NCI-H2196 (cell line): ENCODE results near the gene FAM180A.
A peak's percentile ranks its signal among the peaks of the same experiment; 100 is the strongest.
"Not testable (repeated sequence)": the region's sequence is repeated elsewhere in the genome, so short reads cannot be mapped to it uniquely, and the experiment has no call there.

Experiments used
- DNase-seq: peaks from one replicate; lab custom pipeline; 2025; ENCODE audit not compliant: unreplicated experiment; lab: John Stamatoyannopoulos, UW

The FAM180A gene

DNA sequence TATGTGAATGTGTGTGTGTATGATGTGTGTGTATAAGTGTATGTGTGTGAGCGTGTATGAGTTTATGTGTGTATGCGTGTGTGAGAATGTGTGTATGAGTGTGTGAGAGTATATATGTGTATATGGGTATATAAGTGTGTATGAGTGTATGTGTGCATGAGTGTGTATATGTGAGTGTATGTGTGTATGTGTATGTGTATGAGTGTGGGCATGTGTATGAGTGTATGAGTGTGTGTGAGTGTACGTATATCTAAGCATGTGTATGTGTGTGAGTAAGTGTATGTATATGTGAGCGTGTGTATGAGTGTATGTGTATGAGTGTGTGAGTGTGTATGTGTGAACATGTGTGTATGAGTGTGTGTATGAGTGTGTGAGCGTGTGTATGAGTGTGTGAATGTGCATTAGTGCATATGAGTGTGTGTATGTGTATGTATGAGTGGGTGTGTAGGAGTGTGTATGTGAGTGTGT, 33.5 kb downstream of the FAM180A start:
- no peak for DNase-seq

DNA sequence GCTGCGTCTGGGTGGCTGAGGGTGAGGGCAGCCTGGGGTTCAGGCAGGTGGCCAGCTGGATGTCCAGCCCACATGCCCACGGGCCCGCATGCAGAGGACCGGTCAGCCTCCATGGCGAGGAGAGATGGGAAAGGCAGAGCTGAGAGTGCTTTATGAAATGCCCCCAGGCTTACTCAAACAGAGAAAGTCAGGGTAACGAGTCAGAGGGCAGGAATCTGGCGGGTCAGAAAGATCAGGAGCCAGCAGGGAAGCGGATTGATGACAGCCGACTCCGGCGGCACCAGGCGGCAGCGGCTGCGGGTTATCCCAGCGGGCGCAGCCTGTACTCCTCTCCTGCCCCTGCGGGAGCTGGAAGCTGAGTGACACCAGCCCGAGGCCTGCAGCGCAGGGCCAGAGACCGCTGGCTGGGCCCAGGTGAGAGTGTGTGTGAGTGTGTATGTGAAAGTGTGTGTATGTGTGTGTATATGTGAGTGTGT, 34.0 kb downstream of the FAM180A start:
- no peak for DNase-seq

DNA sequence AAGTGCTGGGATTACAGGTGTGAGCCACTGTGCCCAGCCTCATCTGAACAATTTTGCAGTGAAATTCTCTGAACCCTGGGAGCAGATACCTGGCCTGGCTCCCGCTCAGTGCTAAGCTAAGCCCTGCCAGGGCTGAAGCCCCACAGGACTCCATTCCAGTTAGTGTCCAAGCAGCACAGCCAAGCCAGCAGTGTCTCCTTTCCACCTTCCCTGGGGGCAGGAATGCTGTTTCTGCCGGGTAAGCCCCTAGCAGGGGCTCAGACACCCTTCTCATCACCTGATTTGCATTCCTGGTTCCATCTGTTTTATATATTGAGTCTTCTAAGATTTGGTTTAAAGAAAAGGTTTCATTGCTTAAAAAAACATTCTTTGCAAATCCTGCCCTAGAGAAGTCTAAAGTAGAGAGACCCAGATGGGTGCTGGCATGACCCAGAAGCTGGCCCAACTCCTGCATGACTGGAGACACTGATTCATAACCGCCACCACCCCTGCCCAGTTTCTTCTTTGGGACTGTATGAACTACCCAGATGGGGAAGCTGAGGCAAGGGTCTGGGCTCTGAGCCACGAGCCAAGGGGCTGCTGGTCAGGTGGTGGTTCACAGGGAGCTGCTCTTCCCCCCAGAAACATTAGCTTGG, 34.7 kb downstream of the FAM180A start:
- no peak for DNase-seq

DNA sequence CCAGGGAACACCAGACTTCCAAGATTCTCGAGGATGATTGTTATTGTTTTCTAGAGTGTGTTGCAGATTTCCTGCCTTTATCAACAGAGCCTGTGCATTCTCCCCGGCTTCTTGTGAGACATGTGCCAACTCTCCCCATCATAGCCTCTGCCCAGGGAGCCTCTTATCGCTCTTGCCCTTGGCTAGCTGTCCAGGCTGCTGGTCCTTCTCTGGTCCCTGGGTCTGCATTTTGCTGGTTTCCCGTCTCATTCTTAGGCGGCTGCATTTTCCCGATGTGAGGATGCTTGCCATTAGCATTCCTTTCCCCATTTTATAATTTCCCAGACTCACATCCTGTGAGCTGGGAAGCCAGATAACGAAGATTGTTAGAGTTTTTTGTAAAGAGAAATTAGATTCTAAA, 35.8 kb downstream of the FAM180A start:
- DNase-seq = no peak

DNA sequence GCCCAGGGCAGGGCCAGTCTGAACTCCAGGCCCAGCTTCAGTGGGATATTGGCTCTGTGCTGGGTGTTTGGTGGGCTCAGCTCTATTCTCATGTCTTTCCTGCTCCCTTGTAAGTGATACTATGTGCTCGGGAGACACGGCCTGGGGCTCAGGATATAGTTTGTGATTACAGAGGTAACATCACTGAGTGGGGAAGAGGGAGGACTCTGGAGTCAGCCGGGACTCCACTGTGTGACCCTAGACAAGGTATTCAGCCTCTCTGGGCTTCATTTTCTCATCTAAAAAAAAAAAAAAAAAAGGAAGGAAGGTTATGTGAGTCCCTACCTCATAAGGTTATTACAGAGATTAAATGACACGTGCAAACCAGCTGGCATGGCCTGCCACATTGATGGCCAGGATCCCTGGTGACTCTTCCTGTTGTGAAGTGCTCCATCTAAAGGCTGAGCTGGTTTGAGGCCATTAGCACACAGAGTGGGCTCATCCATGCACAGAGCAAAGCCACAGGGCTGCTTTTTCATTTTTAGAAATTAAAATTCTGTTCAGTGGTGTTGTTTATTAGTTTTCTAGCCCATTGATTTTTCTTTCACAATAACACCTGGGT, 36.3 kb downstream of the FAM180A start:
- DNase-seq = peak; percentile 10

DNA sequence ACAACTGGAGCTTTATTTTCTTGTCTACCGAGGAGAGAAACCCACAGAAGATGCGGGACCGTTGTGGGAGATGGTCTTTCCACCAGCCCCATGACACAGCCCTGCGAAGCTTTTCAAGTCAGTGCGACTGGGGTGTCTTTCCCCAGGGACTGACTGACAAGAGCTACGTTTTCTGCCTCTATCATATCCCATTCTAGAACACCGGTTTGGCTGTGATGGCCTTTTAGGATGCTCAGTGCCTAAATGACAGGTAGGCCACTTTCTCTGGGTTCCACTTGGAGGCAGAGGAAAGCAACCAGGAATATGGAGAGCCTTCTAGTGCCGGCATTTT, 37.5 kb downstream of the FAM180A start:
- DNase-seq = no peak

DNA sequence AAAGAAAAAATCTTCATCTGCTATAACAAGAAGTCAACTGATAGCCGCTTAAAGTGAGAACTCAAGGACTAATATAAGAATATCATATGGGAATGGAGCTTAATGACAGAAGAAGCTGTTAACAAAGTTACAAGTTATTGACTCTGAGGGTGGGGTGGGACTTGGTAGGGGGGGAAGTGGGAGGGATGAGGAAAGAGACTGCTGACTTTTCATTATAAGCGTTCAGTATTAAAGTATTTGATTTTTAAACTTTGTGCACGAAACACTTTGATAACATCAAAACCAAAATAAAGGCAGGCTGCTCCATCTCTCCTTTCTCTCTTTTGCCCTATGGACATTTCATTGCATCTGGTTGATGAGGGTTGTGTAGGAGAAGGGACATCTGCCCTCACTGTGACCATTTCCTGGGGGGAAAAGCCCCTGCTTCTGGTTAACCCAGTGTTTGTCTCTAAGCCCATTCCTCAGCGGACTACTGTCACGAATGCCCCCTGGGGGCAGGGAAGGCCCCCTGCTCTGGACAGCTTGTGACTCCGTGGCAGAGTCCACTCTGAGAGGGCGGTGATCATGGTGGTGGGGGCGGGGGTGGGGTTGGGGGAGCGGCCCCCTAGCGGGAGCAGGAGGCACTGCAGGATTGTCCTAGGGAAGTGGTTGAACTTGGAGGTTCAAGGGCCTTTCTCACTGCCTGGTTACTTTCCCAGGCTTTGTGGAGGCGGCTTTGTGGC, 38.0 kb downstream of the FAM180A start:
- no peak for DNase-seq

DNA sequence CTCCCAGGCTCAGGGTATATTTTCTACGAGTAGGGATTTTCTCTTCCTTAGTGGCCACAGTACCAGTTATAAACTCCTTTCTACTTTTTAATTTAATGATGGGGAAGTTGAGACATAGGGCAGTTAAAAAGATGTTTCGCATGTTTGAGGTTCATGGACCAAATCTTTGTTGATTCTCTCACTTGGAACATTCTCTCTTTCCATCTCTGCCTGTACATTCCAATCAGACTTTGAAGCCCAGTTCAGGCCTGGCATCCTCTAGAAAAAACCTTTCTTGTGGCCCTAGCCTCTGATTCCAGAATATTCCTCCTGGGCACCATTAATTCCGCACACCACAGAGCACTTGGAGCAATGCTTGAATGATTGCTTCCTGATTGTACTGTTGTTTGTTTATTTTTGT, 39.1 kb downstream of the FAM180A start:
- DNase-seq = no peak

DNA sequence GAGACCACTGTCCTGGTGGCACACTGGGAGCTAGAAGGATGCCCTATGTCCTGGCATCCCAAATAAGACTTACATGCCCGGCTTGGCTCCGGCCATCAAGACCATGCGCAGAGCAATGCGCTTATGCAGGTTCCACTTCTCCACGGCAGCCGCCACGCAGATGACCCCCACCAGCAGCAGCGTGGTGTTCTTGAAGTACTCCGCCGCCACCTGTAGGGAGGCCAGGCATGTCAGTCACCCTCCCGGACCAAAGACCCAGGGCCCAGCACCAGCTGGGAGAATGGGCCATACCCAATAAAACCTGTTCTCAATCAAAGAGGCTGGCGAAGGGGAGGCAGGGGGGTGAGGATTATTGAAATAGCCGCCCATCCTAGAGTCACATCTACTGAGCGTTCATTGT, 40.6 kb downstream of the FAM180A start:
- DNase-seq = no peak

DNA sequence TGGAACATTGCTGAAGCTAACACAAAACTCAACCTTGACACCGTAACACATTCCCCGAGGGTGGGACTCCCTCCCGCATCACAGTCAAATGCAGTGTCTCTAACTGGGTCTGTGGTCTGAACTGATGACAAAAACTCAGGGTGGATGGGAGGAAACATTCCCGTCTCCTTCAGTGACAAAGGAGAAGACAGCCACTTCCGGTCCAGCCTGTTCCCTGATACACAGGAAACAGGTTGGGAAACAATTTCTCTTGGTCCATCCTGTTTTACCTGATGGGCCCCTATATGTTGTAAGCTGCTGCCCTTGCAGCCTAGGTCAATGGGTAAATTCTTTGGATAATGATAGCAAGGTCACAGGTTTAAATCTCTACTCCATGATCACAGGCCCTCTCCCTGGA, 41.0 kb downstream of the FAM180A start:
- DNase-seq = no peak

DNA sequence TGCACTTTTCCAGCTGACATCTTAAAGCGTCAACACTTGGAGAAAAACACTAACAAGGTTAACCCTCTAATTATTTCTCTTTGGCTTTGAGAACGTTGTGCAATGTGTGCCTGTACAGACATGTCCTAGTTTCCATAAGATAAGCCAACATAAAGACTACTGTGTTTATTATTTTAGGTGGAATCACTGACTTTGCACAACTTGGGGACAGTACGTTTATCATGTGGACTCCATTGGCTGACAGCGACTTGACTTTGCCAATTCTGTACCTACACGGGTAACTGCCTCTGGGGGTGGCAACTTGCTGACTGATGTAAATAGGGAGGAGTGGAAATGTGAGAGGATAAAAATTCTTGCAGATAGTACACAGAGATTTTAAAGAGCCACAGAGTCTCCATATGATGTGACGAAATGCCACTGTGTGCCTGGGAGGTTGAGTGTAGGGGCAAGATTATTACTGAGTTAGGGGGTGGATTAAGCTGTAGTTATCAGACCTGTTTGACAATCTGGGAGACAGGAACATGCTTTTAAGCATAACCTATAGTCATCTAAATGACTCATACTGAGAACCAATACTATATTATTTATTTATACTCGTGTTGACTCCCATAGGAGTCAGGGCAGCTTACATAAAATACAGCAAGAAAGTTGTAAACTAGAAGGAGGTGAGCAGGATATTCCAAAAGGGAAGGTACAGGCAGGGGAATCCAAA, 41.6 kb downstream of the FAM180A start:
- no peak for DNase-seq

DNA sequence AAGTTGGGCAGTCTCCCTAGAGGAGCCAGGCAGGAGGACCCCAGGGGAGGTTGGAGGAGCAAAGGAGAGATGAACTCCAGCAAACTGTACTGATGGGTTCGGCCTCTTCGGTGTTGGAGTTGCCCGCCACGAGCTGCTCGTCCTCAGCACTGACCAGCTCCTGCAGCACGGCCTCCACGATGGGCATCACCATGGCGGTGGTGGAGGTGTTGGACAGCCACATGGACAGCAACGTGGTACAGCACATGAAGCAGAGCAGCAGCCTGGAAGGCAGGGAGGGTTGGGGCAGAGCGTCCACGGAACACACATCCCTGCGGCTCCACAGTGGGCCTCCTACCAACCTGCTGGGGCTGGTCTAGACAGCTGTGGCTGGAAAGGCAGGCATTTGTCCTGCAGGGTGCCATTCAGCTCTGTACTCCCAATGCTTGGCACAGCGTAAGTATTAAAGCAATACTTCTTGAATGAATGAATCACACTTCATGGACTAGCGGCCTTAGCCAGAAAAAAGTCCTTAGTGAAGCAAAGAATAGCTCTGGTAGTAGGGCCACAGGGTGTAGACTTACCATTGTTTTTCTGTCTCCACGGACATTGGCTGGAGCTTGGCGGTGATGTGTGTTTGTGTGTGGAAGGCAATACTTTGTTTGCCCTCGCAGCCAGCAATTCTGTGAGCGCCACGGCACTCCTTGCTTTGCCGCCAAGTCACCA, 42.4 kb downstream of the FAM180A start:
- DNase-seq = no peak

DNA sequence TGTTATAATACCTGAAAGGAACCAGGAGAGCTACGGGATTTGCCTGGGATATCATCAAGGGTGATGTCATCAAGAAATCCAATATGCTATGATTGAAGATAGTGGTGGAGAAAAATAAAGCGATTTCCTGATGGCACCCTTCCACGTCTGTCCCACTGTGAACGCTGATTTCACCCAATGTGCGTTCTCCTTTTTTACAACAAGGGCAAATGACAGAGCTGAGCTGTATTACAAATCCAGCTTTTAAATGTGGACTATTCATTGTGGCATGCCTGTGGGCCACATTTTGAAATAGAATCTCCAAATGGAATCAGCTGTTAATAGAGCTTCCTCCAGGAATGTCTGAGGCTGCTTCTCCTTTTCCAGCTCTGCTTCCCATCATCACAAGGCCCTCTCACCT, 43.9 kb downstream of the FAM180A start:
- peak; percentile 67 for DNase-seq

DNA sequence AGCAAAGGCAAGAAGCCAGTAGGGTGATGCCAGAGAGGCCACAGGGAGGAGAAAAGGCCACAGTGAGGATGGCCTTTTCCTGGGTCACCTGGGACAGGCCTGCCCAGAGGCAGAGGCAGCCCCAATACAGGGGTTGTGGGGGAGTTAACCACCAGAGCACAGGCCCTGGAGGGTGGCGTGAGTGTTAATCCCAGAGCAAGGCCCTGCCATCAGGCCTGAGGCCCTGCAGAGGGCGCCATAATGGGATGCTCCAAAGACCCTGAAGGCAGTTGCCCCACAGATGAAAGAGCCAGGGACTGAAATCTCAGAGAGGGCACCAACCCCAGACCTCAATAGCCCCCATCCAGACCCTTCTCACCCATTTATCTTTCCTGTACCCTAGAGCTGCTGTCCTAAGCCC, 44.5 kb downstream of the FAM180A start:
- no peak for DNase-seq

DNA sequence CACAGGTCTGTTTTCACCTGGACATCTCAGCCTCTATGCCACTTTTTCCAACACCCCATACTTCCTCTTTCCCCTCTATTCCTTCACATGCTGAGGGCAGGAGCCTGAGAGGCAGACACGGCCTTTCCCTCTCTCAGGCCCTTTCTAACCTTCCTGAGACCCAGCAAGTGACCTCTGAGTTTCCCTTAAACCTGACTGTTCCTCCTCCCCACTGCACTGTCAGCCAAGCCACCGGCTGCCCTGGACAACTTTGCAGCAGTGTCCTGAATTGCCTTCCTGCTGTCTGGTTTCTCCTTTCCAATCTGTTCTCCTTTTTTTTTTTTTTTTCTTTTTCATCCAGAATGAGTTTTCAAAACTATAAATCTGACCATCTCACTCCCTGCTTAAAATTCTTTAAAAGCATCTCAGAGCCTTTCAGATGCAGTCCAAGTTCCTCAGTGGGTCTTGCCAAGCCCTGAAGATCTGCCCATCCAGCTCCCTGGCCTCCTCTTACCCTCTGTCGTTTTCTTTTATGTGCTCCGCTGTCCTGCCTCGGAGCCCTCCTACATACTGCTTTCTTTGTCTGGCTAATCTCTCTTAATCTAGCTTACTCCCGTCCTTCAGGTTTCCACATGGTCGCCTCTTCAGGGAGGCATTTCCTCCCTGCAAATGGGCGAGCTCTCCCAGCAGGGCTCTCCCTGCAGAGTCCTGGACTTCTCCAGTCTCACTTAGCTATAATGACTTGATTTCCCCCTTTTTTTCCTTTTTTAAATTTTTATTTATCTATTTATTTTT, 51.1 kb downstream of the FAM180A start:
- no peak for DNase-seq

DNA sequence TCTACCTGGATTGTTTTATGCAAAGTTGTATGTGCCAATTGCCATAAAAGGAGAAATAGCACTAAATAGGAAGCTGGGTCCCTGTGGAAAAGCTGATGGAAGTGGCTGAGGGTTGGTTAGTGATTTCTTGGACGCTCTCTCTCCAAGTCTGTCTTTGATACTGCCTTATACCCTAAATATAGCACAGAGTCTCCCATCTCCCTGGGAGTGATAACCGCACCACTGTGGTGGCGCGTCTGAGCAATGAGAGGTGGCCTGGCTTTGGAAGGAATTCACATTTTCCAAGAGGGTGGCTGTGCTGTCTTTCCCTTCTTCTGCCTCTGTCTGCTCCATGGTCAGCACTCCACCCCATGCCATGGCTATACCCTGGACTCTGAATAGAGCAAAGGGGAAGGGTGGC, 55.1 kb downstream of the FAM180A start:
- DNase-seq = no peak

DNA sequence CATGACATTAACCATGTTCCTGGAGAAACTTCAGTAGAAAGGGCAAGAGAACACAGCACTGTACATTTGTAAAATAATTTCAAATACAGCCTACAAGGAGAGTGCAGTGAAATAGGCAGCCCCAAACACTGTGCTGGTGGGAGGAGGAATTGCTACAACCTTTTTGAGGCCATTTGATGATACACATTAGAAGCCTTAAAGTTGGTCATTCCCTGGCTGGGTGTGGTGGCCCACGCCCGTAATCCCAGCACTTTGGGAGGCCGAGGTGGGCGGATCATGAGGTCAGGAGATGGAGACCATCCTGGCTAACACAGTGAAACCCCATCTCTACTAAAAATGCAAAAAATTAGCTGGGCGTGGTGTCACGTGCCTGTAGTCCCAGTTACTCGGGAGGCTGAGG, 56.0 kb downstream of the FAM180A start:
- DNase-seq = not testable (repeated sequence)

DNA sequence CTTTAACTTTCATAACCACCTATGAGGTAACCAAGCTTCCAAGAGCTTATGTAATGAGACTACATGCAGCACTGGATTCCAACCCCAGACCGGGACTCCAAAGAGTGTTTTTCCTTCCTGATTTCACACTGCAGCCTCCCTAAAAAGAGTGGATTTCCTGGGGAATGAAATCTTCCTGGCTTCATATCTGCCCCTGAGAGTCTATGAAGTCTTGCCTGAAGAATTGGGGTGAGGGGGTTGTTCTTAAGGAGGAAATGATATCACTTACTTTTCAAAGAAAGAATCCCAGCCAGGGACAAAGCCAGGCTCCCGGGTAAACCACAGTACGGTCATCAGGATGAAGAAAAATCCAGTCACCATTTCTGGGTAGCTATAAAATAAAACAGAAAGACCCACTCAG, 56.6 kb downstream of the FAM180A start:
- DNase-seq = no peak

DNA sequence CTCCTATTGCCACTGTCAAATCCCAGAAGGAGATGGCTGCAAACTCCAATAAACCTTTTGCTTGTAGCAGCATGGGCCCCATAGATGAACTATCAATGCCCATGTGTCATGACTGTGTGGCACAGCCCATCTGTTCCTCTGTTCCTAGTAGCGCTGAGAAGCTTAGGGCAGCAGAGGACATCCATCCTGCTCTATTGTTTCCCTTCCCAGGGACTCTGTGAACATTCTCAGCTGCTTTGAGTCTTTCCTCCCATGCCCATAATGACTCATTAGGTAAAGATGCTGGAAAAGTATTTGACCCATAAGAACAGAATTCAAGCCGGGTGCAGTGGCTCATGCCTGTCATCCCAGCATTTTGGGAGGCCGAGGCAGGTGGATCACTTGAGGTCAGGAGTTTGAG, 58.0 kb downstream of the FAM180A start:
- DNase-seq = no peak

DNA sequence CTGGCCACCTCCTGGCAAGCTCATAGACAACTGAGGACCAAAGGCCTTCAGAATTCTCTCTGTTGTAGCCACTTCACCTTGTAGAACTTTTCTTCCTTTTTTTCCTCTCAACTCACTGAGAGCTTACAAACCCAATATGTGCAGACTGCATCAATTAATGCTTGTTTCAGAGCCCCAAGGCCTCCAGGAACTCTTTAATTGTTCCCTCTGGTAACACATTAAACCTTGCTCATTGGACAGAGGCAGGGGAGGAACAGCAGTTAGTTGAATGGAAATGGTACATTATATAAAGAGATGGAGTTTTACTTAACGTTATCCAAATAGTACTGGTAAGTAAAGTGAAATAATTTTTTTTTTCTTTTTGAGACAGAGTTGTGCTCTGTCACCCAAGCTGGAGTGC, 61.1 kb downstream of the FAM180A start:
- DNase-seq = no peak
